ENCODE results near the gene KLHL5.

The KLHL5 gene, protein sequence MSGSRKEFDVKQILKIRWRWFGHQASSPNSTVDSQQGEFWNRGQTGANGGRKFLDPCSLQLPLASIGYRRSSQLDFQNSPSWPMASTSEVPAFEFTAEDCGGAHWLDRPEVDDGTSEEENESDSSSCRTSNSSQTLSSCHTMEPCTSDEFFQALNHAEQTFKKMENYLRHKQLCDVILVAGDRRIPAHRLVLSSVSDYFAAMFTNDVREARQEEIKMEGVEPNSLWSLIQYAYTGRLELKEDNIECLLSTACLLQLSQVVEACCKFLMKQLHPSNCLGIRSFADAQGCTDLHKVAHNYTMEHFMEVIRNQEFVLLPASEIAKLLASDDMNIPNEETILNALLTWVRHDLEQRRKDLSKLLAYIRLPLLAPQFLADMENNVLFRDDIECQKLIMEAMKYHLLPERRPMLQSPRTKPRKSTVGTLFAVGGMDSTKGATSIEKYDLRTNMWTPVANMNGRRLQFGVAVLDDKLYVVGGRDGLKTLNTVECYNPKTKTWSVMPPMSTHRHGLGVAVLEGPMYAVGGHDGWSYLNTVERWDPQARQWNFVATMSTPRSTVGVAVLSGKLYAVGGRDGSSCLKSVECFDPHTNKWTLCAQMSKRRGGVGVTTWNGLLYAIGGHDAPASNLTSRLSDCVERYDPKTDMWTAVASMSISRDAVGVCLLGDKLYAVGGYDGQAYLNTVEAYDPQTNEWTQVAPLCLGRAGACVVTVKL

DNA sequence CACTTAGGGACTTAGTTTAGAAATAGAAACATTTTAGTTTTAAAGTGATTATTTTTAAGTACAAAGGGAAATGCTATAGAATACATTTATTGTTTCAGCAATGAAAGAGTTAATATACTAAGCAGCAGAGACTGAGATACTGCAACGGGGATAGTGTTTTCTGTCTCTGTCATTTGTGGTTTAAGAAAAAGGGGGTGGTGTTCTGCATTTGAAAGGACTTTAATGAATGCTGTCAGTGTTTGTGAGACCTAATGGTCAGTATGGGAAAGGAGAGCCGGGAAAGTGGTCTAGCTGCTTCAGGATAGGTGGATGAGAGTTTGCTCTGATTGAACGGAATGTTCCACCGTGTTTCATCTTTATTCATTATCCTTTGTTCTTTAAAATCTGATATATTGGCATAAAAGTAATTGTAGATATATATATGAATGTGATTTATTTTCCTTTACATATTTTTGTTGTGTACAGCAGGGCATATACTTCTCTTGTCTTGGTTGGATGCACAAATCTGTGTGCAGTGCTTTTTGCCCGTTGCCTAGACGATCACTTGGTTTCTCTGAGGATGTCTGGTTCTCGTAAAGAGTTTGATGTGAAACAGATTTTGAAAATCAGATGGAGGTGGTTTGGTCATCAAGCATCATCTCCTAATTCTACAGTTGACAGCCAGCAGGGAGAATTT lies at the start of gene KLHL5:
TSS of gene KLHL5 (plus strand) at position 139 of the 676 bp plus-strand sequence. CDS start at position 560, 421 bp downstream.
- Histone ChIP-seq H3K4me1 (ENCODE audit: control insufficient read depth, insufficient read depth, low read length) (no peaks in the 10 kb centered on the region), H3K36me3 (ENCODE audit: control insufficient read depth, insufficient read depth, low read length) (no peaks in the 10 kb centered on the region), H3K9me3 (ENCODE audit: control insufficient read depth, low read length) (no peaks in the 10 kb centered on the region), H3K4me3 (ENCODE audit: low read length) (no peak within 1 kb of the TSS), H3K27me3 (ENCODE audit: control insufficient read depth, insufficient read depth, low read length) (no peaks in the 10 kb centered on the region), H3K9ac (ENCODE audit: low read length) (no peak within 1 kb of the TSS)

DNA sequence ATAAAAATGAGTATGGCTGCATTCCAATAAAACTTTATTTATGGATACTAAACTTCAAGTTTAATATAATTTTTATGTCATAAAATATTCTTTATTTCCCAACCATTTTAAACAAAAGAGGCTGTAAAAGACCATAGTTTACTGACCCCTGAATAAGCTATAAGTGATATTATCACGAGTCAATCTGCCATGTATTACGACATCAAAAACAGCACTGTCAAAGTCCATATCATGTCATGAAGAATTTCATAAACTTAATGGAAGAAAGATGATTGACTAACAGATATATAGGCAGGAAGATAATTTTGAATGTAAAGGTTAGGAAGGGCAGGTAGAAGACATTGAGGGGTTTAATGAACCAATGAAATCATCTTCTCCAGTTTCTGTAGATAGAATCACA lies 48.0 kb upstream of the KLHL5 start:
- Histone ChIP-seq H3K4me1 (ENCODE audit: control insufficient read depth, insufficient read depth, low read length) (no peaks in the 10 kb centered on the region), H3K4me3 (ENCODE audit: low read length) (no peak overlapping the region), H3K9me3 (ENCODE audit: control insufficient read depth, low read length) (no peaks in the 10 kb centered on the region), H3K36me3 (ENCODE audit: control insufficient read depth, insufficient read depth, low read length) (no peaks in the 10 kb centered on the region), H3K27me3 (ENCODE audit: control insufficient read depth, insufficient read depth, low read length) (no peaks in the 10 kb centered on the region), H3K9ac (ENCODE audit: low read length) (no peak overlapping the region)

DNA sequence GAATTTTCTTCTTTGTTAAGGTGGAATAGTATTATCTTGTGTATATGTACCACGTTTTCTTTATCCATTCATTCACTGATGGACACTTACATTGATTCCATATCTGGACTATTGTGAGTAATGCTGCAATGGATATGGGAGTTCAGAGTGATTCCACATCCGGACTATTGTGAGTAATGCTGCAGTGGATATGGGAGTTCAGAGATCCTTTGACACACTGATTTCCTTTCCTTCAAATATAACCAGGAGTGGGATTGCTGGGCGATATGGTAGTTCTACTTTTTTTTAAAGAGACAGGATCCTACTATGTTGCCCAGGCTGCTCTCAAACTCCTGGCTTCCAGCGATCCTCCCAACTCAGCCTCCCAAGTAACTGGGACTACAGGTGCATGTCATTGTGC lies 41.9 kb upstream of the KLHL5 start:
- Histone ChIP-seq H3K4me1 (ENCODE audit: control insufficient read depth, insufficient read depth, low read length) (no peaks in the 10 kb centered on the region), H3K36me3 (ENCODE audit: control insufficient read depth, insufficient read depth, low read length) (no peaks in the 10 kb centered on the region), H3K27me3 (ENCODE audit: control insufficient read depth, insufficient read depth, low read length) (no peaks in the 10 kb centered on the region), H3K9ac (ENCODE audit: low read length) (no peak overlapping the region), H3K4me3 (ENCODE audit: low read length) (no peak overlapping the region), H3K9me3 (ENCODE audit: control insufficient read depth, low read length) (no peaks in the 10 kb centered on the region)

DNA sequence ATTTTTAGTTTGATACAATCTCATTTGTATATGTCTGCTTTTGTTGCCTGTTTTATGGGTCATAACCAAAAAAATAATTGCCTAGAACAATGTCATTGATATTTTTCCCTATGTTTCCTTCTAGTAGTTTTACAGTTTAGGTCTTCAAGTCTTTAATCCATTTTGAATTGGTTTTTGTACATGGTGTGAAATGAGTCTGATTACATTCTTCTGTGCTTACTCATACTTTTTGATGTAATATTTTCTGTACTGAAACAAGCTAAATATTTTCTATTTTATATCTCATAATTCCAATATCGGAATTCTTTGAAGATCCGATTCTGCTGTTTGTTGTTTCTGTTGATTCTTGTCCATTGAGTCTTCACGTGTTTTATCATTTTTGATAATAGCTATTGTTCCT lies 40.4 kb upstream of the KLHL5 start:
- no peaks in the 10 kb centered on the region for H3K27me3 ChIP-seq (ENCODE audit: control insufficient read depth, insufficient read depth, low read length)
- no peak overlapping the region for H3K9ac ChIP-seq (ENCODE audit: low read length)
- no peaks in the 10 kb centered on the region for H3K4me1 ChIP-seq (ENCODE audit: control insufficient read depth, insufficient read depth, low read length)
- H3K9me3 ChIP-seq (ENCODE audit: control insufficient read depth, low read length), result no peaks in the 10 kb centered on the region
- H3K36me3 ChIP-seq (ENCODE audit: control insufficient read depth, insufficient read depth, low read length), result no peaks in the 10 kb centered on the region
- no peak overlapping the region for H3K4me3 ChIP-seq (ENCODE audit: low read length)

DNA sequence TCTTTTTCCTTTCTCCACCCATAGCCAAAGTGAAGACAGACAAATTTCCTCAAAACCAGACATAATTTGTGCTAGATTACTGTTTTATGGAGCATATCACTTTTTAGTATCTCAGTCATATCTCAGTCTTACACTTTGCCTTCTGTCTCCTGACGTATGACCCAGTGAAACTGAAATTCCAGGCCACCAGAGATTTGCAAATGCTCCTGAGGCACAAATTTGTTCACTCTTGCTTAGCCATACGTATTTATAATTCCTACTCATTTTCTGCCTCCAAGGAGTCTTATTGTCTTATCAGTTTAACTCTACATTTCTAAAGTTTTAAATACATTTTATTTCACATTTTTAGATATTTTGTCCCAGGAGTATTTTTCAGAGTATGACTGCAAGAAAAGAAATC lies 39.8 kb upstream of the KLHL5 start:
- no peaks in the 10 kb centered on the region for H3K36me3 ChIP-seq (ENCODE audit: control insufficient read depth, insufficient read depth, low read length)
- H3K9me3 ChIP-seq (ENCODE audit: control insufficient read depth, low read length), result no peaks in the 10 kb centered on the region
- no peak overlapping the region for H3K9ac ChIP-seq (ENCODE audit: low read length)
- no peaks in the 10 kb centered on the region for H3K4me1 ChIP-seq (ENCODE audit: control insufficient read depth, insufficient read depth, low read length)
- H3K4me3 ChIP-seq (ENCODE audit: low read length), result no peak overlapping the region
- no peaks in the 10 kb centered on the region for H3K27me3 ChIP-seq (ENCODE audit: control insufficient read depth, insufficient read depth, low read length)

DNA sequence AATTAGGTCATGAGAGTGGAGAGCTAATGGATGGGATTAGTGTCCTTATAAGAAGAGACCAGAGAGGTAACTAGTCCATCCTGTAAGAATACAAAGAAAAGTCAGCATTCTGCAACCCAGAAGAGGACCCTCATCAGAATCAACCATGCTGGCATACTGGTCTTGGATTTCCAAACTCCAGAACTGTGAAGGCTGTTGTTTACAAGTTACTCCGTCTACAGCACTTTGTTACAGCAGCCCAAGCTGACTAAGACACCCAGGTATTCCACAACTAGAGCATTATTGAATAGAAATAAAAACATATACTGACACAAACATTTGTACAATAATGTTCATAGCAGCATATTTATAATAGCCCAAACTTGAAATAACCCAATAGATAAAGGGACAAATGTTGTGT lies 39.0 kb upstream of the KLHL5 start:
- Histone ChIP-seq H3K9ac (ENCODE audit: low read length) (no peak overlapping the region), H3K9me3 (ENCODE audit: control insufficient read depth, low read length) (no peaks in the 10 kb centered on the region), H3K4me3 (ENCODE audit: low read length) (no peak overlapping the region), H3K36me3 (ENCODE audit: control insufficient read depth, insufficient read depth, low read length) (no peaks in the 10 kb centered on the region), H3K27me3 (ENCODE audit: control insufficient read depth, insufficient read depth, low read length) (no peaks in the 10 kb centered on the region), H3K4me1 (ENCODE audit: control insufficient read depth, insufficient read depth, low read length) (no peaks in the 10 kb centered on the region)

DNA sequence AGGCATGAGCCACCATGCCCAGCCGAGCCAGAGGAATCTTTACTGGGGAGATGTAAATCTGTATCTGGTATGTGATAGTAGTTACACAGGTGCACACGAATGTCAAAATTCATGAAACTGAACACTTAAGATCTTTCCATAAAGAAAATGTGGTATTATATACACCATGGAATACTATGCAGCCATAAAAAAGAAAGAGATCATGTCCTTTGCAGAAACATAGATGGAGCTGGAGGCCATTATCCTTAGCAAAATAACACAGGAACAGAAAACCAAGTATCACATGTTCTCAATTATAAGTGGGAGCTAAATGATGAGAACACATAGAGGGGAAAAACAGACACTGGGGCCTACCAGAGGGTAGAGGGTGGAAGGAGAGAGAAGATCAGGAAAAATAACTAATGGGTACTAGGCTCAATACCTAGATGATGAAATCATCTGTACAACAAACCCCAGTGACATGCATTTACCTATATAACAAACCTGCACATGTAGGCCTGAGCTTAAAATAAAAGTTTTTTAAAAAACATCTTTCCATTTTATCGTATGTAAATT lies 37.6 kb upstream of the KLHL5 start:
- H3K4me1 ChIP-seq (ENCODE audit: control insufficient read depth, insufficient read depth, low read length), result no peaks in the 10 kb centered on the region

DNA sequence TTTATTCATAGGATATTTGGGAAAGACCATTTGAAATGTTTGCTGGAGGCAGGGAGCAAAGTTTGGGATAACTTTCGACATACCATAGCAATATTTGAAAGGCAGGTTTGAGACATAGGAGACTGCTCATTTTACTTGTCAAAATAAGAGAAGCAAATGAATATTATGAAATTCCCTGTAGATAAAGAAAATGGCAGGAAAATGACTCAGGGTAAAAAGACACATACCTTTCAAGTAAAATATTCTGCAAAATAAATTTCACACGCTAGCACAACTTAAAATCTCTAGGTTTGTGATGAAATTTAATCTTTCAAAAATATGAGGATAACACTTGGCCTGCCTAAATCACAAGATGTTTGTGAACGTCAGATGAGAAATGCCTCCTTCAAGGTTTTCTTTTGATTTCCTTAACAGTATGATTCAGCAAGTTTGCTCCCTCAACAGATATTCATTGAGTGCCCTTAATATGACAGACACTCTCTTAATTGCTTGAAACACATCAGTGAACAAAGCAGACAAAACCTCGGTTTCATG lies 36.4 kb upstream of the KLHL5 start:
- Histone ChIP-seq H3K9ac (ENCODE audit: low read length) (no peak overlapping the region), H3K4me3 (ENCODE audit: low read length) (no peak overlapping the region), H3K27me3 (ENCODE audit: control insufficient read depth, insufficient read depth, low read length) (no peaks in the 10 kb centered on the region), H3K36me3 (ENCODE audit: control insufficient read depth, insufficient read depth, low read length) (no peaks in the 10 kb centered on the region), H3K4me1 (ENCODE audit: control insufficient read depth, insufficient read depth, low read length) (no peaks in the 10 kb centered on the region), H3K9me3 (ENCODE audit: control insufficient read depth, low read length) (no peaks in the 10 kb centered on the region)

More for the DNA sequence above, 37.6 kb upstream of the KLHL5 start:
- Histone ChIP-seq H3K4me3 (ENCODE audit: low read length) (no peak overlapping the region), H3K9me3 (ENCODE audit: control insufficient read depth, low read length) (no peaks in the 10 kb centered on the region), H3K27me3 (ENCODE audit: control insufficient read depth, insufficient read depth, low read length) (no peaks in the 10 kb centered on the region), H3K9ac (ENCODE audit: low read length) (no peak overlapping the region), H3K36me3 (ENCODE audit: control insufficient read depth, insufficient read depth, low read length) (no peaks in the 10 kb centered on the region)

DNA sequence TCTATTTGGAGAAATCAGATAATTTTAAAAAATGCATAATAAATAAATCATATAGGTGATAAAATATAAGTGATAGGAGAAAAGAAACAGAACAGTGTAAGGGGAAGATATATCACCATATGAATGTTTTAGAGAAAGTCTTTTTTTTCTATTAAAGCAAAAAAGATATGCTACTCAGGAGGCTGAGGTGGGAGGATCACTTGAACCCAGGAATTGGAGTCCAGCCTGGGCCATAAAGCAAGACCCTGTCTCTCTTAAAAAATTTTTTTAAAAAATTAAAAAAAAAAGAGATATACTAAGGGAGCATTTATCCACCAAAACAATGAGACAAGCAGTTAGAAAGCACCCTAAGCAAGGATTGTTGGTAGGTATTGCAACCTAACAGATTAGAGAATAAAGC lies 35.9 kb upstream of the KLHL5 start:
- Histone ChIP-seq H3K36me3 (ENCODE audit: control insufficient read depth, insufficient read depth, low read length) (no peaks in the 10 kb centered on the region), H3K4me3 (ENCODE audit: low read length) (no peak overlapping the region), H3K9ac (ENCODE audit: low read length) (no peak overlapping the region), H3K9me3 (ENCODE audit: control insufficient read depth, low read length) (no peaks in the 10 kb centered on the region), H3K27me3 (ENCODE audit: control insufficient read depth, insufficient read depth, low read length) (no peaks in the 10 kb centered on the region), H3K4me1 (ENCODE audit: control insufficient read depth, insufficient read depth, low read length) (no peaks in the 10 kb centered on the region)

DNA sequence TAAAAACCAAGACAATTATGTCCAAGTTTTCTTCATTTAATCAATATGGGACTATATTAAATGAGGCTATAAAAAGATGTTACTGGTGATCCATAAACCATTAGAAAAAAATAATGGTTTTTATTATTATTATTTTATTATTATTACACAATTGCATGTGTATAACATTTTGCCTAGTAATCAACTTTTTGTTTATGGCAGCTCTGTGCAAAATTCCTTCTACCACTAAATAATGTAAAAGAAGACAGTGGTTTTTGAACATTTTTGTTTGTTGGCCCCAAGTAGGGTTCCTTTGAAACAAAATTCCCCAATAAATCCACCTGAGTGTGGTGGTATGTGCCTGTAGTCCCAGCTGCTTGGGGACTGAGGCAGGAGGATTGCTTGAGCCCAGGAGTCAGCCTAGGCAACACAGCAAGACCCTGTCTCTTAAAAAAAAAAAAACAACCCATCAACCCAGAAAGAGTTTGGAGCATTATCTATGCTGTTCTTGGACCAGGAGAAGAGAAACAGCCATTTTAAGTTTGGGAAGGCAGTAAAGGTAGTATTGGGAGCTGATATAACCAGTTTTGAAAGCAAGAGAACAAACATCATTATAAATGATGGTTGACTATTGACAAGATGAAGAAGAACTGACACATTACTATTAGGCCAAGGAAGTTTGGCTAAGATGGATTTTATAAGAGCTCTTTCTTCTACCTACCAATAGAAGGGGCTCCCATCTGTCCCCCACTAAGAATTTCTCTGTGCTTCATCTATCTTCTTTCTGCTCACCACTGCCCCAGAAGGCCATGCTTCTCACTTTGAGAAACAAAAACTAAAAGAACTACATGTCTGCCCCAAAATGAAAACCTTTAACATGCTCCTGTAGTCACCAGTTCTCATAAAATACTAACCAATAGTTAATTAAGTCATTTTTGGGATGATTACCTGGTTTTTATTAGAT lies 32.0 kb upstream of the KLHL5 start:
- H3K36me3 ChIP-seq (ENCODE audit: control insufficient read depth, insufficient read depth, low read length), result no peaks in the 10 kb centered on the region
- H3K27me3 ChIP-seq (ENCODE audit: control insufficient read depth, insufficient read depth, low read length), result no peaks in the 10 kb centered on the region
- peaks cover 9% of the 10 kb centered on the region for H3K4me1 ChIP-seq (ENCODE audit: control insufficient read depth, insufficient read depth, low read length)
- no peaks in the 10 kb centered on the region for H3K9me3 ChIP-seq (ENCODE audit: control insufficient read depth, low read length)
- no peak overlapping the region for H3K4me3 ChIP-seq (ENCODE audit: low read length)
- H3K9ac ChIP-seq (ENCODE audit: low read length), result no peak overlapping the region

DNA sequence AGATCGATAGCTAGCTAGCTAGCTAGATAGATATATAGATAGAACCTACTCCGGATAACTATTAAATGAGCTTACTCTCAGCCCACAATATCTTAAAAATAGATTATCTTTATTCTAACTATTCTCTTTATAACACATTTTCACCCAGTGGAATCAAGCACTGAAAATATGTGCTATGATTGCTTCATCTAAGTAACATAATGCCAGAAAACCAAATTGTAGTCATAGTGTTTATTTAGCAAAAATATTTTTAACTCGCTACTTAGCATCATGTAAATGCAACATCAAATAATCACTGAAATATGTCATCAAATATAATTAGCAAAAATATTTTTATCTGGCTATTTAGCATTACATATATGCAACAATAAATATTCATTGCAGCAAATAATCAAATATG lies 31.3 kb upstream of the KLHL5 start:
- H3K4me3 ChIP-seq (ENCODE audit: low read length), result no peak overlapping the region
- H3K4me1 ChIP-seq (ENCODE audit: control insufficient read depth, insufficient read depth, low read length), result peaks cover 9% of the 10 kb centered on the region
- H3K27me3 ChIP-seq (ENCODE audit: control insufficient read depth, insufficient read depth, low read length), result no peaks in the 10 kb centered on the region
- H3K9ac ChIP-seq (ENCODE audit: low read length), result no peak overlapping the region
- no peaks in the 10 kb centered on the region for H3K9me3 ChIP-seq (ENCODE audit: control insufficient read depth, low read length)
- no peaks in the 10 kb centered on the region for H3K36me3 ChIP-seq (ENCODE audit: control insufficient read depth, insufficient read depth, low read length)
